K562 (cell line): ENCODE measurements around the gene C1orf50. TPM values are rescaled to one million over a fixed set of nuclear protein-coding genes. Genes with fewer than 3 reads are reported as not detected.
A peak's percentile ranks its signal among the peaks of the same experiment; 100 is the strongest.

Experiments used
- ATAC-seq: fragments of 200-7000 bp; cut with Tn5 transposase; 3 replicates; pipeline ENCODE4 v1.9.1; 2020; ENCODE audit warnings: moderate library complexity
- BruUV-seq: library from RNA; stranded (reverse); fragments of 400-500 nt; replicated peaks from 2 replicates; lab custom pipeline; 2021; lab: Mats Ljungman, UMichigan
- CTCF ChIA-PET: fragments of 300-600 bp; formaldehyde crosslinking; extraction: SDS; loops from one replicate; lab custom pipeline; 2021; ENCODE audit warnings: low intra/inter-chr PET ratio; lab: Yijun Ruan, JAX
- POLR2A ChIA-PET: fragments of 300-600, 350-650 bp; sonication (Branson Sonifier 250); formaldehyde crosslinking; extraction: SDS; loops from one replicate; lab custom pipeline; 2021; ENCODE audit warnings: antibody characterized with exemption, inconsistent platforms; lab: Yijun Ruan, JAX
- DNase-seq, 4 experiments: peaks; one replicate each; pipeline versions ENCODE4 v3.0.0 to v3.0.0-alpha.2; 2011 to 2018; ENCODE audit warnings: low spot score in 3 of 4, mixed read lengths in 3 of 4; ENCODE audit errors: extremely low read depth in 1 of 4
- FAIRE-seq: peaks from 2 replicates; lab custom pipeline; 2011; peaks lifted over from hg19 to GRCh38; lab: Jason Lieb, UNC
- H2AFZ ChIP-seq: 2 replicates; pipeline ENCODE4 v1.6.0; 2011; ENCODE audit warnings: low read depth, low read length, control low read depth, inconsistent platforms
- H3K27ac ChIP-seq: fragments of 200-600 bp; 3 replicates; pipeline ENCODE4 v1.8.0; 2011; ENCODE audit warnings: low read depth, mild to moderate bottlenecking, control low read depth, inconsistent platforms, low read length, moderate library complexity, mixed read lengths; ENCODE audit errors: extremely low read depth
- H3K27me3 ChIP-seq, 2 experiments: fragments of 300-600 bp in 1 of 2; 2 replicates in 1 of 2; 3 replicates in 1 of 2; pipeline versions ENCODE4 v1.6.0 to v1.8.0; 2011; ENCODE audit warnings: inconsistent platforms in 2 of 2, low read length in 2 of 2, mild to moderate bottlenecking in 1 of 2, mixed read lengths in 1 of 2, moderate library complexity in 1 of 2; ENCODE audit not compliant: control insufficient read depth in 2 of 2, insufficient read depth in 2 of 2
- H3K36me3 ChIP-seq: fragments of 300-600 bp; 3 replicates; pipeline ENCODE4 v1.8.0; 2011; ENCODE audit warnings: mild to moderate bottlenecking, low read length, inconsistent platforms; ENCODE audit not compliant: control insufficient read depth, insufficient read depth
- H3K4me1 ChIP-seq, 2 experiments: fragments of 200-600 bp in 1 of 2; replicated peaks in 1 of 2; 2 replicates in 1 of 2; 3 replicates in 1 of 2; pipeline versions ENCODE4 v1.5.1 to v1.8.0; 2011; ENCODE audit warnings: inconsistent platforms in 2 of 2, low read length in 2 of 2, mild to moderate bottlenecking in 1 of 2, mixed read lengths in 1 of 2, moderate library complexity in 1 of 2; ENCODE audit not compliant: control insufficient read depth in 2 of 2, insufficient read depth in 2 of 2
- H3K4me2 ChIP-seq: 2 replicates; pipeline ENCODE4 v1.6.1; 2011; ENCODE audit warnings: low read length, control low read depth, inconsistent platforms, mixed read lengths; ENCODE audit not compliant: insufficient read depth
- H3K4me3 ChIP-seq: fragments of 200-600 bp; sonication (generic), shearing (Covaris generic); 2 replicates; pipeline ENCODE4 v1.5.1; 2016; ENCODE audit warnings: control low read depth, inconsistent platforms
- H3K79me2 ChIP-seq: fragments of 200-600 bp; 3 replicates; pipeline ENCODE4 v1.8.0; 2011; ENCODE audit warnings: low read length, inconsistent platforms; ENCODE audit not compliant: control insufficient read depth, insufficient read depth
- H3K9ac ChIP-seq, 2 experiments: 2 replicates each; pipeline versions ENCODE4 v1.6.0 to v1.6.1; 2011; ENCODE audit warnings: low read depth in 2 of 2, low read length in 2 of 2, control low read depth in 1 of 2, inconsistent platforms in 1 of 2, mild to moderate bottlenecking in 1 of 2, mixed read lengths in 1 of 2; ENCODE audit not compliant: insufficient read depth in 1 of 2
- H3K9me1 ChIP-seq: one replicate; pipeline ENCODE4 v1.6.0; 2011; ENCODE audit warnings: inconsistent platforms, mild to moderate bottlenecking, low read length, moderate library complexity; ENCODE audit not compliant: control insufficient read depth, insufficient read depth
- H3K9me3 ChIP-seq: replicated peaks from 2 replicates; pipeline ENCODE4 v1.5.1; 2011; ENCODE audit warnings: low read depth, low read length, inconsistent platforms; ENCODE audit not compliant: control insufficient read depth, insufficient read depth
- H4K20me1 ChIP-seq: replicated peaks from 2 replicates; pipeline ENCODE4 v1.6.1; 2011; ENCODE audit warnings: low read length, inconsistent platforms, mixed read lengths; ENCODE audit not compliant: control insufficient read depth, insufficient read depth
- CBX5 ChIP-seq: IDR thresholded peaks from 2 replicates; pipeline ENCODE4 v1.6.1; 2014; ENCODE audit warnings: low read depth, borderline replicate concordance
- ELF1 ChIP-seq: fragments of 200-800 bp; sonication (Bioruptor generic); IDR thresholded peaks from 2 replicates; pipeline ENCODE4 v1.6.1; 2016; ENCODE audit warnings: missing genetic modification characterization, missing compliant biosample characterization
- EZH2 ChIP-seq: IDR thresholded peaks from 2 replicates; pipeline ENCODE4 v1.6.1; 2012; ENCODE audit warnings: low read depth, mild to moderate bottlenecking, inconsistent platforms, low read length, borderline replicate concordance
- KAT2B ChIP-seq: IDR thresholded peaks from one replicate; pipeline ENCODE4 v1.6.1; 2012; ENCODE audit warnings: low read depth, mild to moderate bottlenecking, control low read depth, inconsistent platforms, low read length, moderate library complexity
- MTA3 ChIP-seq: fragments of 450-650 bp; formaldehyde crosslinking; IDR thresholded peaks from 2 replicates; pipeline ENCODE4 v1.6.1; 2017; ENCODE audit warnings: mild to moderate bottlenecking, borderline replicate concordance
- PRMT5 ChIP-seq: sonication (generic); formaldehyde crosslinking; IDR thresholded peaks from 2 replicates; pipeline ENCODE4 v1.5.0; 2020; ENCODE audit warnings: missing genetic modification reagents
- SIN3B ChIP-seq: fragments of 450-650 bp; IDR thresholded peaks from 2 replicates; pipeline ENCODE4 v1.6.1; 2017; ENCODE audit warnings: low read depth, mild to moderate bottlenecking, moderate library complexity
- TRIM24 ChIP-seq, 2 experiments: fragments of 450-650 bp; IDR thresholded peaks; 2 replicates each; pipeline ENCODE4 v1.6.1; 2016
- ZNF175 ChIP-seq: fragments of 200-800 bp; sonication (Bioruptor generic); IDR thresholded peaks from 2 replicates; pipeline ENCODE4 v1.6.1; 2016; ENCODE audit warnings: low read depth, mild to moderate bottlenecking, missing genetic modification characterization, missing compliant biosample characterization
- ZNF212 ChIP-seq: fragments of 450-650 bp; formaldehyde crosslinking; IDR thresholded peaks from 2 replicates; pipeline ENCODE4 v1.4.0; 2020; ENCODE audit warnings: mild to moderate bottlenecking
- ZNF239 ChIP-seq: fragments of 250-450 bp; sonication (Bioruptor Pico); IDR thresholded peaks from 2 replicates; pipeline ENCODE4 v1.4.0; 2020; ENCODE audit warnings: mild to moderate bottlenecking
- ZNF707 ChIP-seq: fragments of 250-450 bp; sonication (Bioruptor Pico); conservative IDR thresholded peaks from 2 replicates; pipeline ENCODE4 v1.8.0; 2022; ENCODE audit warnings: inconsistent platforms, mild to moderate bottlenecking, moderate library complexity
- WGBS: fragments of 100-300 bp; shearing (Covaris generic); methylation state at CpG from one replicate; pipeline ENCODE4 v1.1.6; 2016; ENCODE audit warnings: low coverage, mixed read lengths; ENCODE audit not compliant: insufficient coverage; ENCODE audit errors: missing lambda C conversion rate; 5-methylcytosine and 5-hydroxymethylcytosine counted together
- in situ Hi-C: fragments of 300-500 bp; cut with MboI; formaldehyde crosslinking; loops from 4 replicates; pipeline ENCODE4 v1.15.0; 2018; ENCODE audit warnings: inconsistent platforms, mixed read lengths
- intact Hi-C: fragments of 100-400 bp; cut with micrococcal nuclease; formaldehyde crosslinking; loops from 2 replicates; pipeline ENCODE4 v1.14.2; 2022
- polyA plus RNA-seq, 8 experiments: library from polyadenylated mRNA; depleted of rRNA in 4 of 8; stranded (reverse) in 5 of 8; unstranded in 3 of 8; fragments of >200 nt; fragmentation: Nextera tagmentation in 2 of 8; fragmentation: Illumina TruSeq in 1 of 8; extraction: Ambion mirVana in 2 of 8; extraction: Trizol in 1 of 8; gene quantifications; 2 replicates each; pipeline versions ENCODE4 v1.2.1 to v1.2.3, GENCODE V29; 2011 to 2014; ENCODE audit warnings: inconsistent platforms in 1 of 8, missing spikeins in 1 of 8
- total RNA-seq, 7 experiments: library from RNA; depleted of rRNA in 6 of 7; stranded (reverse); fragments of >200 nt in 6 of 7; fragmentation: Illumina TruSeq in 2 of 7; extraction: Trizol in 2 of 7; gene quantifications; 2 replicates each; pipeline versions ENCODE4 v1.2.1 to v1.2.3, GENCODE V29; 2011 to 2021; ENCODE audit warnings: low replicate concordance in 1 of 7

Gene C1orf50
- total and polyA plus RNA-seq, 9 of the 15 experiments (the other 6 are each of a cell fraction or from before 2014, with no cell fraction given), result 0.55 to 13.9 (median 5.2) TPM

DNA sequence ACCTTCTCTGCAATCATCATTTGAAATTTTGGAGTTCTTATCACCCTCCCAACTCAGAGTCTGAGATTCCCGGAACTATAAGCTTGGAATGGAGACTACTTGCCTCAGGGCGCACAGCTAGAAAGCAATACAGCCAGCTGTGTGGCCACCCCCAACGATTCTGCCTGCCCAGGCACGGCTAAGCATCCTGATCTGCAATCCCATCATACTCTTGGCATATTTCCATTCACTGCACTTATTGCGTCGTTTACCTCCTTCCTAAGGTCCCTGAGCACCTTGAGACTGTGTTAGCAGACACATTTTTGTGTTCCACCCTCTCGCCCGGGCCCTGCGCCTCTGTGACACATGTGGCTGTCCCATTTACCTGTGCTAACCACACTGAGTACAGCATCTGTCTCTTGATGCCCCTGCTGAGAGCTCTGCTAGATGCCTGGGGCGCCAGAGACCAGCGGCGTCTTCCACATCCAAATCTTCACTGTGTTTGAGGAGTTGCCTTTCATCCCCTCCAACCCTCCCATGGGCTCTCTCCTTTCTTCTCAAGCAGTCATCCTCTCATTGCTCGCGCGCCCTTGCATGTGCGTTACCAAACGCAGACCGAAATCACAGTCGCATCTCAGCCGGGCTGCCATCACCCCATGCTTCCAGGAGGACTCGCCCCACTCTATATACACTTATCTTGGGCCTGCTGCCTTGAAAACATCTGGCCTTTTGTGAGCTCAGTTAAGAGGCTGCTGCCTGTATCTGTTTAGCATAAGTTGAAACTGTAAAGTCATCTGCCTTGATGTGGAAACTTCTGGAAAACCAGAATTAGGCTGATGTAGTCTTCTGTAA is 23.5 kb upstream of the C1orf50 start:
- no peak overlapping the region for H2AFZ ChIP-seq
- intact Hi-C loops, result no loop called here
- 31% methylated on average over 21 of the region's 21 CpGs for WGBS
- CTCF ChIA-PET, result no interaction called here
- FAIRE-seq (no peak), DNase-seq (no peak), ATAC-seq (no peak)
- peaks cover 5% of the 10 kb centered on the region; the same call in 1 of the 2 replicates for H4K20me1 ChIP-seq
- in situ Hi-C loops, result loop anchor here (10.0 to 25.0 kb wide), 2 partner anchors 156 to 399 kb away; no protein-coding TSS in a partner anchor
- H3K79me2 ChIP-seq, result no peaks in the 10 kb centered on the region
- no peak overlapping the region for H3K9ac ChIP-seq
- H3K27me3 ChIP-seq, result peaks cover 4 to 24% of the 10 kb centered on the region in 2 experiments; a peak in 4 of 5 replicates
- no peaks in the 10 kb centered on the region for H3K9me3 ChIP-seq
- no peak overlapping the region for H3K27ac ChIP-seq
- peaks cover 28% of the 10 kb centered on the region; the same call in 2 of the 3 replicates for H3K36me3 ChIP-seq
- H3K4me1 ChIP-seq, result peaks cover 0 to 21% of the 10 kb centered on the region in 2 experiments; a peak in 2 of 5 replicates
- BruUV-seq, result no TSS peak
- H3K9me1 ChIP-seq, result peaks cover 8% of the 10 kb centered on the region
- TF ChIP-seq ZNF175 (CRISPR knock-in tag) (no peak), TRIM24 (IDR thresholded peaks at IDR 0.05) (0 out of 4 replicates have a peak, but pooled peaks of 1 of the 2 experiments have one; percentile 13)
- H3K4me2 ChIP-seq, result no peak overlapping the region
- POLR2A ChIA-PET, result interaction anchor here (0.8 to 1.7 kb wide), 2 partner anchors 9 to 23 kb away, joined by 5 to 6 read pairs; partner anchors contain the start of genes C1orf50 and P3H1
- H3K4me3 ChIP-seq, result no peak overlapping the region

DNA sequence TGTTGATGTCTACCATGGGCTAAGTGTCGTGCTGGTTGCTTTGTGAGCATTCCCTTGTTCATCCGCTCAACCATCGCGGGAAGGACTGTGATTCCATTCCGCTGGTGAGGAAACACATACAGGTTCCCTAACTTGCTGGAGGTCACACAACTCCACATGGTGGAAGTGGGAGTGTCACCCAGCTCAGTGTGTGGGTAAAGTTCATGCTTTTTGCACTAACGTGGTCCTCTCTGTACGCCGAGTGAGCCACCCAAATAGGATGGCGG is 23.0 kb upstream of the C1orf50 start:
- H3K4me3 ChIP-seq, result no peak overlapping the region
- intact Hi-C loops (no loop called here), in situ Hi-C loops (loop anchor here (10.0 to 25.0 kb wide), 2 partner anchors 157 to 399 kb away; no protein-coding TSS in a partner anchor)
- ChIA-PET POLR2A (interaction anchor here (1.7 kb wide), 1 partner anchor 8 kb away, joined by 5 read pairs; no protein-coding TSS in a partner anchor), CTCF (no interaction called here)
- H3K4me1 ChIP-seq, result peaks cover 0 to 16% of the 10 kb centered on the region in 2 experiments; a peak in 2 of 5 replicates
- H3K9ac ChIP-seq, result no peak overlapping the region
- peaks cover 34% of the 10 kb centered on the region; the same call in 2 of the 3 replicates for H3K36me3 ChIP-seq
- no peak for TF ChIP-seq KAT2B
- no peak for TF ChIP-seq ZNF212 (CRISPR knock-in tag)
- no peak for TF ChIP-seq CBX5
- TF ChIP-seq ZNF239, result no peak
- no peak for TF ChIP-seq MTA3
- TF ChIP-seq PRMT5 (CRISPR knock-in tag), result no peak
- TF ChIP-seq EZH2, result no peak
- TF ChIP-seq SIN3B, result no peak
- TF ChIP-seq ZNF707, result no peak
- no peak for TF ChIP-seq ELF1 (tag)
- H3K27ac ChIP-seq, result no peak overlapping the region
- DNase-seq (no peak), FAIRE-seq (no peak), ATAC-seq (no peak)
- H3K27me3 ChIP-seq, result peaks cover 2 to 19% of the 10 kb centered on the region in 2 experiments; a peak in 4 of 5 replicates
- H3K4me2 ChIP-seq, result no peak overlapping the region
- H2AFZ ChIP-seq, result no peak overlapping the region
- H4K20me1 ChIP-seq, result peaks cover 5% of the 10 kb centered on the region; the same call in 1 of the 2 replicates
- BruUV-seq, result no TSS peak
- 56% methylated on average over 9 of the region's 9 CpGs for WGBS
- H3K9me1 ChIP-seq, result peaks cover 8% of the 10 kb centered on the region
- H3K9me3 ChIP-seq, result no peaks in the 10 kb centered on the region
- no peaks in the 10 kb centered on the region for H3K79me2 ChIP-seq
